NCI-H526 treated with DMSO at 0.1 percent for 48 hours (cell line): ENCODE results near the gene ESCO1.

Experiments used
- DNase-seq: peaks from one replicate; lab custom pipeline; 2025; lab: John Stamatoyannopoulos, UW

ESCO1 gene

DNA sequence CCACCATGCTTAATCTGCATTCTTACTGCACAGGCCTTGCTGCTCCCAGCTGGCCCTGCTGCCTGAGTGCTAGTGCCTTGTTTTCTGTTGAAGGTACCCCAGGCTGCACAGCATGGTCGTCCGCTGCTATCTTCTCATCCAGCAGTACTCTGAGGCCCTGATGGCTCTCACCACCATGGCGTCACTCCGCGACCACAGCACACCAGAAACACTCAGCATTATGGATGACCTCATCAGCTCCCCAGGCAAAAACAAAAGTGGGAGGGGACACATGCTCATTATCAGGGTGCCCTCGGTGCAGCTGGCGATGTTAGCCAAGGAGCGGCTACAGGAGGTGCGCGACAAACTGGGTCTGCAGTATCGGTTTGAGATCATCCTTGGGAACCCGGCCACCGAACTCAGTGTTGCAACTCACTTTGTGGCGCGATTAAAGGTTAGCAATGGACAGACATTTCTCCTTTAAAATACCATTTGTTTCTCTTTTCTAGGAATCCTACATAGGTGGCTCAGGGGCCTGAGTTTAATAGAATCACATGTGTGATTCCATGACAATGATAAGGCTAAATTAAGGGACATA, 110.5 kb downstream of the ESCO1 start:
- no peak for DNase-seq

- no peak for DNase-seq
Observed at GRCh38 chr18:21489119-21489750, 111.3 kb downstream of the ESCO1 start.

GRCh38 chr18:21486905-21487437, 113.5 kb downstream of the ESCO1 start:
- DNase-seq, result no peak

DNA sequence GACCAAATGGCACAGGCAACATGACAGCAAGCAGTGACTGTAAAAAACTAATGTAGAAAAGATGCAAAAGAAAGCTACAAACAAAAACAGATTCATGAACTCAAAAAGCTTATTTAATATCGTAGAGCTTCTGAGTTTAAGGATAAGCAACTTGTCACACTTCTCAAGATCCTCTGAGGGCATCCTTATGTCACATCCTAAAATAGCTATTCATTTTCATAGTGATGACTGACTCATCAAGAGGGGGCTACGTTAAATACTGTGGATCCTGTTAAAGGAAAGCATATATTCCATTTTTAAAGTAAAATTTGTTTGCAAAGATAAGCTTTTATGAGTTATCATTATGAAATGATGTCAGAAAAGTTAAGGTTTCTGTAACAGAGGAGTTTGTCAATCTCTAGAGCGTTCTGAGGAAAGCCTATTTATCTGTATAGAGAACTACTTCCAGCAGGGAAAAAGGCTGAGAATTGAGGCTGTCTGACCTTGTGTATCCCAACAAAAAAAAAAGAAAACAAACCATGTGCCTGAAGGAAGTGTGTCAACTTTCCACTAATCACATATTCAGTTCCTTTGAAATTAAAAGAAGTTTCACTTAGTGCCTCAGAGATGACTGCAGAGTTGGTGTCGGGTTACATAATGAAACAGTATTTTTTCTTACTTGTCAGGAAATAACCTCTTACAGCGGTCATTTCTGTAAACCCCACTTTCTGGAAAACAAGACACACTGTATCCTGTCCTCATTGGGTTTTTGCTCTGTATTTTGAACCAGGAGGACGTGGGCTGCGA, 115.5 kb downstream of the ESCO1 start:
- no peak for DNase-seq

- DNase-seq, result no peak
Observed at GRCh38 chr18:21483051-21483450, 117.5 kb downstream of the ESCO1 start.

DNA sequence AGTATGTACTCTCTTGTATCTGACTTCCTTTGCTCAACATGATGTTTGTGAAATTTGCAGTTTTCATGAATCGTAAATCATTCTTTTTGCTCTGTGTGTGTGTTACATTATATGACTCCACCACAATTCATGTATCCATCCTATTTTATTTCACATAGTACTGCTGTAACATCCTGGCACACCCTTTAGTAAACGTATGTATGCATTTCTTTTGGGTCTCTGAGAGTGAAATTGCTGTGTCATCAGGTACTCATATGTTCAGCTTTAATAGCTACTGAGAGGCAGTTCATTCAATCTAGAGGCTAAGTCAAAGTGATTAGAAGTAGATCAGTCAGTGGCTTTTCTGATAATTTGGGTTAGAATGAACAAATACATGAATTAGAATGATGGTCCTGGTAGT, 118.8 kb downstream of the ESCO1 start:
- DNase-seq, result no peak

- no peak for DNase-seq
Observed at GRCh38 chr18:21479721-21480120, 120.8 kb downstream of the ESCO1 start.
